MV-4-11 (cell line): Measurements from ENCODE around the gene BAAT.
"Not testable (repeated sequence)": the region's sequence is repeated elsewhere in the genome, so short reads cannot be mapped to it uniquely, and the experiment has no call there.

Experiments
- DNase-seq: peaks from one replicate; lab custom pipeline; 2025; lab: John Stamatoyannopoulos, UW

BAAT gene

GRCh38 chr9:101384873-101385536 is at the start of gene BAAT:
TSS of gene BAAT (minus strand) at chr9:101385006. CDS start at chr9:101371404, 13,602 bp downstream.
- not testable (repeated sequence) for DNase-seq

- DNase-seq = no peak
Measured at GRCh38 chr9:101433229-101433628, 48.4 kb upstream of the BAAT start.

- DNase-seq = no peak
Measured at GRCh38 chr9:101432740-101433139, 47.9 kb upstream of the BAAT start.

- DNase-seq = no peak
Measured at GRCh38 chr9:101432171-101432570, 47.4 kb upstream of the BAAT start.

- no peak for DNase-seq
Measured at GRCh38 chr9:101429736-101430135, 44.9 kb upstream of the BAAT start.

- DNase-seq = no peak
Measured at GRCh38 chr9:101428909-101429308, 44.1 kb upstream of the BAAT start.

GRCh38 chr9:101427957-101428655 is 43.3 kb upstream of the BAAT start:
- no peak for DNase-seq

- no peak for DNase-seq
Measured at GRCh38 chr9:101427358-101427757, 42.6 kb upstream of the BAAT start.

GRCh38 chr9:101421653-101422065 is 36.9 kb upstream of the BAAT start:
- DNase-seq = no peak

- no peak for DNase-seq
Measured at GRCh38 chr9:101419863-101420262, 35.1 kb upstream of the BAAT start.

- no peak for DNase-seq
Measured at GRCh38 chr9:101418518-101419430, 34.0 kb upstream of the BAAT start.

GRCh38 chr9:101417977-101418376 is 33.2 kb upstream of the BAAT start:
- no peak for DNase-seq

- no peak for DNase-seq
Measured at GRCh38 chr9:101417389-101417788, 32.6 kb upstream of the BAAT start.

- no peak for DNase-seq
Measured at GRCh38 chr9:101415578-101415977, 30.8 kb upstream of the BAAT start.

- no peak for DNase-seq
Measured at GRCh38 chr9:101414839-101415238, 30.0 kb upstream of the BAAT start.

- DNase-seq = no peak
Measured at GRCh38 chr9:101409079-101409477, 24.3 kb upstream of the BAAT start.

GRCh38 chr9:101408374-101409078 is 23.7 kb upstream of the BAAT start:
- DNase-seq = no peak

GRCh38 chr9:101403516-101404285 is 18.9 kb upstream of the BAAT start:
- peak; percentile 68 for DNase-seq

- no peak for DNase-seq
Measured at GRCh38 chr9:101400120-101400519, 15.3 kb upstream of the BAAT start.

- peak; percentile 90 for DNase-seq
Measured at GRCh38 chr9:101399643-101399970, 14.8 kb upstream of the BAAT start.

GRCh38 chr9:101398930-101399642 is 14.3 kb upstream of the BAAT start:
- no peak for DNase-seq
